SJCRH30 (cell line): Measurements from ENCODE around the gene RSAD1. TPM values are rescaled to one million over a fixed set of nuclear protein-coding genes. Genes with fewer than 3 reads are reported as not detected.

Experiments
- DNase-seq, 2 experiments: peaks; one replicate each; pipeline ENCODE4 v3.0.0-alpha.2; 2015 to 2020
- H3K27ac ChIP-seq: fragments of 250-450 bp; sonication (Bioruptor Pico); 2 replicates; pipeline ENCODE4 v1.5.1; 2020; ENCODE audit warnings: mild to moderate bottlenecking, moderate library complexity
- H3K27me3 ChIP-seq: fragments of 250-450 bp; sonication (Bioruptor Pico); 2 replicates; pipeline ENCODE4 v1.5.1; 2020; ENCODE audit warnings: mild to moderate bottlenecking, moderate library complexity
- H3K36me3 ChIP-seq: fragments of 250-450 bp; sonication (Bioruptor Pico); 2 replicates; pipeline ENCODE4 v1.5.1; 2020; ENCODE audit warnings: mild to moderate bottlenecking, moderate library complexity
- H3K4me1 ChIP-seq: fragments of 250-450 bp; sonication (Bioruptor Pico); 2 replicates; pipeline ENCODE4 v1.5.1; 2020; ENCODE audit warnings: mild to moderate bottlenecking, moderate library complexity
- H3K4me3 ChIP-seq: fragments of 250-450 bp; sonication (Bioruptor Pico); 2 replicates; pipeline ENCODE4 v1.5.1; 2020; ENCODE audit warnings: mild to moderate bottlenecking, moderate library complexity
- H3K9me3 ChIP-seq: fragments of 250-450 bp; sonication (Bioruptor Pico); replicated peaks from 2 replicates; pipeline ENCODE4 v1.5.1; 2020; ENCODE audit warnings: mild to moderate bottlenecking, moderate library complexity
- total RNA-seq: library from RNA; depleted of rRNA; stranded (reverse); fragments of >200 nt; shearing (Covaris generic); gene quantifications from 2 replicates; pipeline ENCODE4 v1.2.3, GENCODE V29; 2014

The RSAD1 gene
- total RNA-seq, 1 experiment from 2014 or later: 17.3 TPM

DNA sequence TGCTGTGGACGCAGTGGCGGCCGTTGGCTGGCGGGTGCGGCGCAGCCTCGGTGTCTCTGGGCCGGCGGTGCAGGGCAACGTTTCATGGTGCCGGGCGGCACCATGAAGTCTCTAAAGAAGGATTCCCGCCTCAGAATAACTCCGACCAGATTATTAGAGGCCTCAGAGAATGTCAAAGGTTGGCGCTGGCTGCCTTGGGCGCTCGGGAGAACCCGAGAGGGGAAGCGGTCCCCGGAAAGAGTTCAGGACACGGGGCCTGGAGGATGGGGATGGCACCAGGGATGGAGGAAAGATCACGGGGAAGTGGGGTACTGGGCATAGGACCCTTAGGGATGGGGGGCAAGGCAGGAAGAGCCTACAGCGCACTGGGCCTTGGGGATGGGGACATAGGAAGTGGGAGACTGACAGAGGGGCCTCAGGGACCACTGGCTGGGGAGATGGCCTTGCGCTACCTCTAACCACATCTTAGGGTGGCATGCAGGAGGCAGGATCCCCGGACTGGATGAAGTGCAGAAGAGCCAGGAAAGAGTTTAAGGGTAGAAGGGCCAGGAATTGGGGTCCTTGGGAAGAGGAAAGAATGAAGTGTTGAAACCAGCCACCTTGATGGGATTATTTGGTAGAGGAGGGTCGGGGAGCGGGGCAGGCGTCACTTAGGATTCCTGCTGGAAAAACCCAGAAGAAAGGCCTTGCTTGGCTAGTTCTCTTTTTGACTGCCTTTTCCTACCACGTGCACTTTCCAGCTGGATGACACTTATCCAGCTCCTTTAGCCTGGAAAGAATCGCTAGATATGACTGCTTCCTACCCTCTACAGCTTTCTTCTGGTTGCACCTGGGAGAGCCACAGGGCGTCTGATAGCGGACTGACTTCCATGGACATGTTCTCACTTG is 30.2 kb downstream of the RSAD1 start:
- Histone ChIP-seq H3K9me3 (no peaks in the 10 kb centered on the region), H3K36me3 (no peaks in the 10 kb centered on the region), H3K4me1 (no peaks in the 10 kb centered on the region), H3K27ac (no peak overlapping the region), H3K27me3 (no peaks in the 10 kb centered on the region), H3K4me3 (no peak overlapping the region)
- DNase-seq: no peak

DNA sequence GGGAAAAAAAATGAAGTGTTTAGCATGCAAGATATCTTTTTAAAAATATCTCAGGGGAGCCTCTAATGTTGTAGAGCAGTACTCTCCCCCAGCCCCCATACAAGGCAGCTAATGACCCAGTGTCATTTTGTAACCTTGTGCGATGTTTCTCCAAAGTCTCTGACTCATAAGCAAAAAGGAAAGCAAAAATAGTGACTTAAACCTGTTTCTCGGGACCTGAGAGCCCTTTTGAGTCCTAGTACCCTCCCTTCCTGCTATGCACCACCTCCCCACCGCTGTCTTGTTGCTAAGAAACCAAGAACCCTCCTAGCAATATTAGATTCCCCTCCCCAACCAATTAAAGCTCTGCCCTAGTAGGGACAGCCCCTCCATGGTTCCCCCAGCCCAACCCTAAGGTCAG is 32.4 kb downstream of the RSAD1 start:
- H3K4me3 ChIP-seq: no peak overlapping the region
- no peaks in the 10 kb centered on the region for H3K27me3 ChIP-seq
- H3K9me3 ChIP-seq: no peaks in the 10 kb centered on the region
- H3K36me3 ChIP-seq: no peaks in the 10 kb centered on the region
- no peak overlapping the region for H3K27ac ChIP-seq
- no peaks in the 10 kb centered on the region for H3K4me1 ChIP-seq
- DNase-seq: no peak

DNA sequence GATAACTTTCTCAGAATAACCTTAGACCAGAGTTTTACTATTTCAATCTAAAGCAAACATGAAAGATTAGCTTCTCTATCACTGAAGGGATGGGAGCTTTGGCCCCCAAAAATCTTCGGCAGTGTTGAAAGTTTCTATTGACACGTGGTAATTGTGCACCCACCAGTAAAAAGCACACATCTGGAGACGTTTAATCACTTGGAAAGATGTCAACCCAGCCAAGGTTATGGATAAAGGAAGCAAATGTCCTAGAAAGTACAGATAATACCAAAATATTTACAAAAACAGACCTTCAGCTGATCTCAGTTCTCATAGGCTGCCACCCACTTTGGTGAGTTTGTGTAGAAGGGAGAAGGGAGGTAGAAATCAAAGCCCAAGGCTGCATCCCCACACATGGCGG is 34.8 kb downstream of the RSAD1 start:
- Histone ChIP-seq H3K36me3 (no peaks in the 10 kb centered on the region), H3K9me3 (no peaks in the 10 kb centered on the region), H3K4me1 (no peaks in the 10 kb centered on the region), H3K27me3 (no peaks in the 10 kb centered on the region), H3K27ac (no peak overlapping the region), H3K4me3 (no peak overlapping the region)
- no peak for DNase-seq

DNA sequence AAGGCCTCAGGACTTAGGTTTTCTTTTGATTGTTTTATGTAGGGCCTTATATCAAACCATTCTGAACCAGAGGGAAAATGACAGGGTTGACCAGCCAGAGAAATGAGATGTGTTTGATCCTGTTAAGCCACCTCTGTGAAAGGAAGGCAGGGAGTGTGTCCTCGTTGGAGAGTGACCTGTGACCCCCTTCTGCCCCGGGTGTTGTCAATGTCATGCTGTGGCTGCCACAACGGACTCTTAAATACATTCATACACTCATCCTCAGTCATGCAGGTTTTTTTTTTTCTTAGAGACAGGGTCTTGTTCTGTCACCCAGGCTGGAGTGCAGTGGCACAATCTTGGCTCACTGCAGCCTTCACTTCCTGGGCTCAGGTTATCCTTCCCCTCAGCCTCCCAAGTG is 35.7 kb downstream of the RSAD1 start:
- no peaks in the 10 kb centered on the region for H3K4me1 ChIP-seq
- H3K27me3 ChIP-seq: no peaks in the 10 kb centered on the region
- DNase-seq: no peak
- no peak overlapping the region for H3K27ac ChIP-seq
- no peaks in the 10 kb centered on the region for H3K36me3 ChIP-seq
- H3K9me3 ChIP-seq: no peaks in the 10 kb centered on the region
- no peak overlapping the region for H3K4me3 ChIP-seq

DNA sequence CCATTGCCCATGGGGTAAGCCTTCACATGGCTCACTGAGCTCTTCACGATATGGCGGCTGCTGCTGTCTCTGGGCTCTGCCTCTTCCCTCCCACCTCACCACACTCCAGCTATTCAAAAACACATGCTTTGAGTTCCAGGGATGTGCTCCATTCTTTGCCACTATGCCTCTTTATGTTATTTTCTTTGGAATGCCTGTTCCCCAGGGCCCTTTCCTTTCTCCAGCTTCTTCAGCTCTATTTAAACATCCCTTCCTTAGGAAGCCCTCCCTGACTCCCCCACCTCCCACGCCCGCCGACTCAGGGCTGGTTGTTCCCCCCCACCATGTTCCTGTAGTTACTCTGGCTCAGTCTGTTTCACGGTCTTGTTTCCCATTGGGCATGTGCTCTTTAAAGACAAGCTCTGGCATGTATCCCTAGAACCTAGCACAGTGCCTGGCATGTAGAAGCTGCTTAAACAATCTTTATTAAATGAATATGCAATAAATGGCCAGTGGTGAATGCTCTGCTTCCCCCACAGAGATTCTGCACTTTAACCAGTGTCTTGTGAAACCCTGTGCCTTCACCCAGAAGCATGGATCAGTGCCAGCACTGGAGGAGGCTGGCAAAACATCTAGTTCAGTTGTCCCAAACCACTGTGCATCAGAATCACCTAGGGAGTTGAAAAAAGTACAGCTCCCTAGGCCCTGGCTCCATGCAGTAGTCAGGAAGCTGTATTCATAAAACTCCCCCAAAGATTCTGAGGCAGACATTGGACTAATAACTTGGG is 36.5 kb downstream of the RSAD1 start:
- no peak for DNase-seq
- no peaks in the 10 kb centered on the region for H3K27me3 ChIP-seq
- no peak overlapping the region for H3K4me3 ChIP-seq
- H3K36me3 ChIP-seq: no peaks in the 10 kb centered on the region
- no peaks in the 10 kb centered on the region for H3K9me3 ChIP-seq
- no peaks in the 10 kb centered on the region for H3K4me1 ChIP-seq
- no peak overlapping the region for H3K27ac ChIP-seq

DNA sequence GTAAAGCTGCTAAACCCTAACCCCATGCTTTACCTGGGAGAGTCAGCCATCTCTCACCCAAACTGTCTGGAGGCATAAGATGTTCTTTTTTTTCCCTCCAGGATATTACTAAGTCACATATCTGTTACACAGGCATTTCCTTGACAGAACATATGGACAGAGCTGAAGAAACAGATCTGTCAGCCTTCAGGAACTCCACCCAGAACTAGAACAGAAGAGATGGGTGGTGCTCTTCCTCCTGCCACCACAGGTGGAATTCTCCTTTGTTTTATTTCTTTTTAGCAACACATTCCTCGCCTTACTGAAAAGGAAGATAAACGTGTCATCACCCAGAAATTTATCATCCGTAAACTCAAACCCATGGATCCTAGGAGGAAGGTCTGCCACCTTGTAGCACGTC is 38.4 kb downstream of the RSAD1 start:
- DNase-seq: no peak
- Histone ChIP-seq H3K4me1 (no peaks in the 10 kb centered on the region), H3K9me3 (no peaks in the 10 kb centered on the region), H3K36me3 (no peaks in the 10 kb centered on the region), H3K27me3 (no peaks in the 10 kb centered on the region), H3K27ac (no peak overlapping the region), H3K4me3 (no peak overlapping the region)

DNA sequence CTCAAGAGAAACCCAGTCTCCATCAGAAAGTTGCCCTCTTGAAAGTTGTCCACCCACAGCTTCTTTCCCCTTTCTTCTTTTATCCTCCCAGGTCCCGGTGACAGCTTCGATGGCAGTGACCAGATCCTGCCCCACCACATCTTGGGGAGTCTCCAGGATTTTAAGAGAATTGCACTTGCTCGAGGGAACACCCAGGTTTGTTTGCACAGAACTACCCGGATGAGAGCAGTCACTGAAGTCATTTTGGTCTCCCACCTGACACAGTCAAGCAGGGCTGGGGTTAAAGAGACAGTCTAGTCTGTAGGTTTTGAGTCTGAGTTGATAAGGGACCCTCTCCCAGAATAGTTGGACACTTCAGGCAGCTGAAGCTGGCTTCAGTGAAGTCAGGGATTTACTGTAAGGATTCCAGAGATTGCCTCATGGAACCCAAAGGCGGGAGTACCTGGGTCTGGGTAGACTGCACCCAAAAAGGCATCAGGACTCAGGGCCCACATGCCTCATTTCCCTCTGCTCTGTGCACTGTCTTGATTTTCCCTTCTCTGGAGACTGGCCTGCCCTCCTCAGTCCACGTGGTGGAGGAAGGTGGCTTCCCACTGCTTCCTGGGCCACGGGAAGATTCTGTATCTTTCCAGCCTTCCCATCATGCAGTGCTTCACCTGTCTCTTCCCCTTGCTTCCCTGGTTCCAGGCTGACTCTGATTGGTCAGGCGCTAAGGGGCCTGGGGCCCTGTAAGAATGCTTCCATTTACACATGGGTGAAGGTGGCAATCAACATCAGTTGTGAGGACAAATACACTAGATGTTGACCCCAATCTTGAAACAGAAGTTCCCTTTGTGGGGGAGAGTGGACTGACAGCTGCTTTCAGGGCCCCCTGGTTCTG is 39.1 kb downstream of the RSAD1 start:
- peaks cover under 1% of the 10 kb centered on the region for H3K4me1 ChIP-seq
- DNase-seq: no peak
- H3K4me3 ChIP-seq: no peak overlapping the region
- no peaks in the 10 kb centered on the region for H3K36me3 ChIP-seq
- no peak overlapping the region for H3K27ac ChIP-seq
- H3K9me3 ChIP-seq: no peaks in the 10 kb centered on the region
- no peaks in the 10 kb centered on the region for H3K27me3 ChIP-seq

DNA sequence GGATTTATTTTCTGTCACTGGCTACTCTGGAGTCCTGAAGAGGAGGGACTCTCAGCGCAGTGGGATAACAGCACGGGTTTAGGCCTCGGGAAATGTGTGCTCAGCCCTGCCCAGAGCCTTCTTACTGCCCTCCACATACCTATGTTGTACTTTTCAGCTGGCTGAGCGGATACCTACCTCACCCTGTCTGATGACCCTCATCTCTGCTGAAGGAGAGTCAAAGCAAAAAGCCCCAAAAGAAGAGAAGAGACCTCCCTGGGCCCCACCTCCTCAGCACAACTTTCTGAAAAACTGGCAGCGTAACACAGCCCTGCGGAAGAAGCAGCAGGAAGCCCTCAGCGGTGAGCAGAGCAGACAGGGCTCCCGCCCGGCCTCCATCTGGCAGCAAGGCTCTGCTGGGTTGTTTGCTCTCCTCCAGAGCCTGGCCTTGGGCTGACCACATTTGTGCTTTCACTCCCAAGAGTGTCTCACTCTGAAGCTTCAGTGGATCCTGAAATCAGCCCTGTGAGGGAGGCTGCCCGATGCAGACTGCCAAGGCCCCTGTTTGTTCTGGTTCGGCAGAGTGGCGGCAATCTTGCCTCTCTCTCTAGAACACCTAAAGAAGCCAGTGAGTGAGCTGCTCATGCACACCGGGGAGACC is 39.8 kb downstream of the RSAD1 start:
- Histone ChIP-seq H3K4me3 (no peak overlapping the region), H3K27ac (no peak overlapping the region), H3K4me1 (peaks cover 8% of the 10 kb centered on the region), H3K36me3 (no peaks in the 10 kb centered on the region), H3K9me3 (no peaks in the 10 kb centered on the region), H3K27me3 (no peaks in the 10 kb centered on the region)
- no peak for DNase-seq

DNA sequence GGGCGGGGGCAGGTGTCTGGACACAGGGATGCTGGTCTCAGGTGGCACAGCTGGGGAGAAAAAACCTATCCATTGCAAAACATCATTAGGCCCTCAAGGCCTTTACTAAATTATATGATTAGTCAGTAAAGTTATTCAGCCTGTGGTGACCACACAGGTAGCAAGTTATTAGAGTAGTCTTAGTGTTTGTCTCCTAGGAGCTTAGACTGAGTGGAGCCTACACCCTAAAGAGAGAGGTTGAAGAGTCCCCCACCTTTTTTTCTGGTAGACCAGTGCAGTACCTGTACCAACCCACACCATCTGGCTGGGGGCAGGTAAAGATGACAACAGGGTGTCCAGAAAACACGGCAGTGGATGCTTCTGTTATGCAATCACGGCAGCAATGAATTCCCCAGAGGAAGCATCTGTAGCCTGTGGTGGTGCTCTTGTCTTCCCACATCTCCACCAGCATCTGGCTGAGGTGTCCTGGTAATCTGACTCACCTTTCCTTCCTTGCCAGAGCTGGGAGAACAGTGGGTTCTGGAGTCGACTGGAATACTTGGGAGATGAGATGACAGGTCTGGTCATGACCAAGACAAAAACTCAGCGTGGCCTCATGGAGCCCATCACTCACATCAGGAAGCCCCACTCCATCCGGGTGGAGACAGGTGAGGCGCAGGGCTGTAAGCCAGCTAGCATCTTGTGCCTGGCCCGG is 40.6 kb downstream of the RSAD1 start:
- no peaks in the 10 kb centered on the region for H3K9me3 ChIP-seq
- no peak overlapping the region for H3K27ac ChIP-seq
- H3K4me3 ChIP-seq: no peak overlapping the region
- H3K4me1 ChIP-seq: peaks cover 10% of the 10 kb centered on the region
- no peaks in the 10 kb centered on the region for H3K36me3 ChIP-seq
- H3K27me3 ChIP-seq: no peaks in the 10 kb centered on the region
- no peak for DNase-seq

DNA sequence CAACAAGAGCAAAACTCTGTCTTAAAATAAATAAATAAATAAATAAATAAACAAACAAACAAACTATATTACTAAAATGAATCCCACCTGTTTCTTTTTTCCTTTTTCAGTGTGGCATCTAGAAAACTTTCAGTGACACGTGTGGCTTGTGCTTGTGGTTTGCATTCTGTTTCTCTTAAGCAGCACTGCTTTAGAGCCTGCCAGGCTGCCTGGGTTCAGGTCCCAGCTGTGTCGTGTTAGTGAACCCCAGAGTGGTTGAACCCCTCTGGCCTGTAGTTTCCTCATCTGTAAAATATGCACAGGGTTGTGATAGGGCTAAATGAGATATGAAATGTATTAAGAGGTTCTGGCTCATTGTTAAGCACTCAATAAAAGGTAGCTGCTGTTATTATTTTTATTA is 41.8 kb downstream of the RSAD1 start:
- Histone ChIP-seq H3K27ac (no peak overlapping the region), H3K4me1 (peaks cover 10% of the 10 kb centered on the region), H3K4me3 (no peak overlapping the region), H3K9me3 (no peaks in the 10 kb centered on the region), H3K36me3 (no peaks in the 10 kb centered on the region), H3K27me3 (no peaks in the 10 kb centered on the region)
- DNase-seq: no peak

DNA sequence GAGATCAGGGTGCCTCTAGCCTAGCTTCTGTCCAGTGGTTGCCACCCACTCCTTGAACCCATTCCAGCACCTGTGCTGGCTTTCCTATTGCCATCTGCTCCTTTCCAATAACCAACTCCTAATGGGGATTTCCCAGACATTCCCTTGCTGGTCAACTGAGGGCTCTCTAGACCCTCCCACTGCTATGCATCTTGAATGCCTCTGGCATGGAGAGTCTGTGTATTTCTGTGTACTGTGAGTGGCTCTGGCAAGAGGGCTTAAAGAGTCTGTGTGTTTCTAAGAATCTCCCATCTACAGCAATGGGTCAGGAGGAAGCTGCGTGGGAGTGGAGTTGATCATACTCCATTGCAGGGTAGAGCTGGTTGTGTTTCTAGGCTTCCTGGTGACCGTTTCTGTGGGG is 42.9 kb downstream of the RSAD1 start:
- no peak overlapping the region for H3K4me3 ChIP-seq
- no peaks in the 10 kb centered on the region for H3K27me3 ChIP-seq
- no peak for DNase-seq
- H3K4me1 ChIP-seq: peaks cover 10% of the 10 kb centered on the region
- no peaks in the 10 kb centered on the region for H3K9me3 ChIP-seq
- no peaks in the 10 kb centered on the region for H3K36me3 ChIP-seq
- H3K27ac ChIP-seq: no peak overlapping the region

DNA sequence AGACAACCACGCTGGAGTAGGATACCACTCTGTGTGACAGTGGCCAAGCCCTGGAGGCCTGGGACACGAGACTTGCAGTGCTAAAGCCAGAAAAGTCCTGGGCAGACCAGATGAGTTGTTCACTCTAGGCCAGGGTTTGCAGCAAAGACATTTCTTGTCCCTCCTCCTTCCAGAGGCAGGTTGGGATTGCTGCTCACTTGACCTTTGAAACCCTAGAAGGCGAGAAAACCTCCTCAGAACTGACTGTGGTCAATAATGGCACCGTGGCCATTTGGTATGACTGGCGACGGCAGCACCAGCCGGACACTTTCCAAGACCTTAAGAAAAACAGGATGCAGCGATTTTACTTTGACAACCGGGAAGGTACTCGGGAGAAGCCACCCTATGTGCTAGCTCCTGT is 44.1 kb downstream of the RSAD1 start:
- Histone ChIP-seq H3K27me3 (no peaks in the 10 kb centered on the region), H3K36me3 (no peaks in the 10 kb centered on the region), H3K4me1 (peaks cover 10% of the 10 kb centered on the region), H3K9me3 (no peaks in the 10 kb centered on the region), H3K27ac (no peak overlapping the region), H3K4me3 (no peak overlapping the region)
- no peak for DNase-seq

DNA sequence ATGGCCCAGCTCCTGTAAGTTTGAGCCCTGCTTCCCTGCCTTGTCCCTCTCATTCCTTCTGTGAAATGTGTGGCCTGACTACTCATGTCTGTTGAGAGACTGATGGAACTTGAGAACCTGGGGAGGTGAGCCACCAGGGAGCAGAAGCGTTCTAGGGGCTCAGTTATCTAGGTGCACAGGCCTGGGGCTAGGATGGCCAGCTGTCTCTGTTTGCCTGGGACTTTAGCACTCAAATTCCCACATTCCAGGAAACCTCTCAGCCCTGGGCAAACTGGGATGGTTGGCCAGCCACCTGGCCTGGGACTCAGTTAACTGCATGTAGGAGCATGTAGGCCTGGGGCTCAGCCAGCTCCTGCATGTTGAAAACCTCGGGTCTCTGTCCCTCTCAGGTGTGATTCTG is 44.5 kb downstream of the RSAD1 start:
- H3K4me1 ChIP-seq: peaks cover 10% of the 10 kb centered on the region
- no peak overlapping the region for H3K4me3 ChIP-seq
- H3K27me3 ChIP-seq: no peaks in the 10 kb centered on the region
- DNase-seq: peak; percentile 36 to 64
- H3K9me3 ChIP-seq: no peaks in the 10 kb centered on the region
- no peak overlapping the region for H3K27ac ChIP-seq
- no peaks in the 10 kb centered on the region for H3K36me3 ChIP-seq

DNA sequence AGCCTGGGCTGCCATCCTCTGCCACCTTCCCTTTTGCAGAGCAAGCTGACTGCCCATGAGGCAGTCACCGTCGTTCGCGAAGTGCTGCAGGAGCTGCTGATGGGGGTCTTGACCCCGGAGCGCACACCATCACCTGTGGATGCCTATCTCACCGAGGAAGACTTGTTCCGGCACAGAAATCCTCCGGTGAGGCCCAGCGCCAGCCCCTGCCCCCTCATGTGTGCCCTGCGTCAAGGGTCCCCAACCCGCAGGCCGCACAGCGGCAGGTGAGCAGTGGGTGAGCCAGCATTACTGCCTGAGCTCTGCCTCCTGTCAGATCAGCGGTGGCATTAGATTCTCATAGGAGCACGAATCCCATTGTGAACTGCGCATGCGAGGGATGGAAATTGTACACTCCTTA is 46.2 kb downstream of the RSAD1 start:
- H3K27me3 ChIP-seq: no peaks in the 10 kb centered on the region
- DNase-seq: no peak
- no peak overlapping the region for H3K4me3 ChIP-seq
- H3K27ac ChIP-seq: no peak overlapping the region
- H3K36me3 ChIP-seq: no peaks in the 10 kb centered on the region
- H3K9me3 ChIP-seq: no peaks in the 10 kb centered on the region
- H3K4me1 ChIP-seq: peaks cover 10% of the 10 kb centered on the region
